SK-N-SH (cell line): ENCODE measurements around the gene MAS1L. TPM values are rescaled to one million over a fixed set of nuclear protein-coding genes. Genes with fewer than 3 reads are reported as not detected.
"Not testable (repeated sequence)": the region's sequence is repeated elsewhere in the genome, so short reads cannot be mapped to it uniquely, and the experiment has no call there.

Experiments used
- CTCF ChIA-PET: fragments of 300-600, 350-600 bp; formaldehyde crosslinking; extraction: SDS; loops from one replicate; lab custom pipeline; 2021; lab: Yijun Ruan, JAX
- POLR2A ChIA-PET: fragments of 350-600 bp; sonication (Branson Sonifier 250); formaldehyde crosslinking; extraction: SDS; loops from one replicate; lab custom pipeline; 2020; ENCODE audit warnings: antibody characterized with exemption, inconsistent platforms; lab: Yijun Ruan, JAX
- DNase-seq: peaks from one replicate; pipeline ENCODE4 v3.0.0; 2012
- H2AFZ ChIP-seq: fragments of 200-600 bp; sonication (generic); 2 replicates; pipeline ENCODE4 v1.8.1; 2016; ENCODE audit warnings: antibody characterized with exemption, mild to moderate bottlenecking, low read depth
- H3F3A ChIP-seq: fragments of 200-600 bp; sonication (generic); replicated peaks from 2 replicates; pipeline ENCODE3; 2016; ENCODE audit warnings: antibody characterized with exemption, mild to moderate bottlenecking; ENCODE audit not compliant: insufficient read depth
- H3K27ac ChIP-seq, 2 experiments: fragments of 200-500 bp in 1 of 2; fragments of 200-600 bp in 1 of 2; sonication (Bioruptor generic) in 1 of 2; sonication (generic), shearing (Covaris generic) in 1 of 2; 2 replicates each; pipeline versions ENCODE4 v1.5.1 to v1.6.1; 2014 to 2016; ENCODE audit warnings: low read depth in 2 of 2, inconsistent platforms in 1 of 2, low read length in 1 of 2, mild to moderate bottlenecking in 1 of 2, mixed read lengths in 1 of 2
- H3K27me3 ChIP-seq: fragments of 200-600 bp; sonication (generic), shearing (Covaris generic); 2 replicates; pipeline ENCODE4 v1.6.1; 2016; ENCODE audit warnings: mixed run types; ENCODE audit not compliant: insufficient read depth
- H3K36me3 ChIP-seq, 2 experiments: fragments of 200-500 bp in 1 of 2; fragments of 200-600 bp in 1 of 2; sonication (Bioruptor generic) in 1 of 2; sonication (generic) in 1 of 2; replicated peaks in 1 of 2; 2 replicates each; pipeline versions ENCODE3 to v1.5.1; 2014 to 2016; ENCODE audit warnings: low read length in 1 of 2, mild to moderate bottlenecking in 1 of 2; ENCODE audit not compliant: insufficient read depth in 2 of 2, control insufficient read depth in 1 of 2
- H3K4me1 ChIP-seq, 2 experiments: fragments of 200-500 bp in 1 of 2; fragments of 200-600 bp in 1 of 2; sonication (Bioruptor generic) in 1 of 2; sonication (generic), shearing (Covaris generic) in 1 of 2; 2 replicates each; pipeline versions ENCODE4 v1.5.1 to v1.6.1; 2014 to 2016; ENCODE audit warnings: low read depth in 1 of 2, low read length in 1 of 2, mixed run types in 1 of 2; ENCODE audit not compliant: insufficient read depth in 2 of 2, control insufficient read depth in 1 of 2
- H3K4me2 ChIP-seq: fragments of 200-600 bp; sonication (generic), shearing (Covaris generic); 2 replicates; pipeline ENCODE4 v1.6.1; 2017; ENCODE audit warnings: mixed run types
- H3K4me3 ChIP-seq, 2 experiments: fragments of 200-500 bp in 1 of 2; fragments of 200-600 bp in 1 of 2; sonication (Bioruptor generic) in 1 of 2; sonication (generic), shearing (Covaris generic) in 1 of 2; 2 replicates each; pipeline versions ENCODE4 v1.5.1 to v1.8.1; 2014 to 2016; ENCODE audit warnings: low read depth in 2 of 2, inconsistent platforms in 1 of 2, low read length in 1 of 2, mild to moderate bottlenecking in 1 of 2, mixed read lengths in 1 of 2, moderate library complexity in 1 of 2
- H3K79me2 ChIP-seq: fragments of 200-600 bp; sonication (generic); 2 replicates; pipeline ENCODE4 v1.8.1; 2017; ENCODE audit warnings: mild to moderate bottlenecking; ENCODE audit not compliant: insufficient read depth
- H3K9ac ChIP-seq: fragments of 200-600 bp; sonication (generic); 2 replicates; pipeline ENCODE4 v1.6.1; 2017; ENCODE audit warnings: mixed run types
- H3K9me2 ChIP-seq: fragments of 200-600 bp; sonication (generic); 2 replicates; pipeline ENCODE4 v1.6.1; 2017; ENCODE audit warnings: mixed run types
- H3K9me3 ChIP-seq: fragments of 200-600 bp; sonication (generic); 2 replicates; pipeline ENCODE4 v1.6.1; 2017; ENCODE audit warnings: mixed run types, mild to moderate bottlenecking, moderate library complexity
- H4K20me1 ChIP-seq: fragments of 200-600 bp; sonication (generic); 2 replicates; pipeline ENCODE4 v1.6.1; 2017; ENCODE audit warnings: mild to moderate bottlenecking, mixed run types; ENCODE audit not compliant: insufficient read depth
- RAD21 ChIP-seq: IDR thresholded peaks from 2 replicates; pipeline ENCODE4 v1.6.1; 2012; ENCODE audit warnings: mild to moderate bottlenecking, low read length
- SMC3 ChIP-seq: IDR thresholded peaks from 2 replicates; pipeline ENCODE4 v1.6.1; 2012; ENCODE audit warnings: low read depth, low read length, improper control_type of control experiment
- WGBS: methylation state at CpG from one replicate; pipeline ENCODE4 v1.1.6; 2017; ENCODE audit warnings: low lambda C conversion rate; 5-methylcytosine and 5-hydroxymethylcytosine counted together
- polyA plus RNA-seq, 3 experiments: library from polyadenylated mRNA; depleted of rRNA; stranded (reverse); fragments of >200 nt; gene quantifications; 2 replicates each; pipeline ENCODE4 v1.2.3, GENCODE V29; 2012
- TF ChIP-seq, protein P1 (sequence below): fragments of 200-600 bp; sonication (generic); IDR thresholded peaks from 2 replicates; pipeline ENCODE4 v1.6.1; 2017; ENCODE audit warnings: antibody characterized with exemption, mild to moderate bottlenecking, moderate library complexity

The MAS1L gene
- polyA plus RNA-seq, 1 of the 3 experiments (the other 2 are of a cell fraction) = not detected

DNA sequence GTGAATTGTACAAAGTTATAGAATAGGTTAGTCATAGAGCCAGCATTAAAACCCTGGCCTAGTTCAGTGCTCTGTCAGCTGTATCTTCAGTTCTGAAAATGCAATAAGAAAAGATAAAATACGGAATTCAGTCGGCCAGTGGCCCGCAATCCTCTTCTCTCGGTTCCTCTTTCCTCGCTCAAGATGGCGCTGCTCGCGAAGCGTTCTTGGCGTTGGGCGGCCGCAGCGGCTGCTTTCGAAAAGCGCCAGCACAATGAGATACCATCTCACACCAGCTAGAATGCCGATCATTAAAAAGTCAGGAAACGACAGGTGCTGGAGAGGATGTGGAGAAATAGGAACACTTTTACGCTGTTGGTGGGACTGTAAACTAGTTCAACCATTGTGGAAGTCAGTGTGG, 51.0 kb downstream of the MAS1L start:
- not testable (repeated sequence) for H3K9ac ChIP-seq
- CTCF ChIA-PET = interaction anchor here (1.5 kb wide), 1 partner anchor 8 kb away, joined by 4 read pairs; no protein-coding TSS in a partner anchor
- whole genome bisulfite sequencing = 8% methylated on average over 18 of the region's 18 CpGs

More for the DNA sequence above, 51.0 kb downstream of the MAS1L start:
- Histone ChIP-seq H3K27me3 (peaks cover 38% of the 10 kb centered on the region), H3K4me2 (0 out of 2 replicates have a peak overlapping the region, but pooled peaks have one; percentile 7)
- H3K79me2 ChIP-seq, H3K4me1 ChIP-seq, H2AFZ ChIP-seq, H3K27ac ChIP-seq, POLR2A ChIA-PET, DNase-seq, H3K4me3 ChIP-seq, H4K20me1 ChIP-seq, H3K9me3 ChIP-seq, H3F3A ChIP-seq, H3K9me2 ChIP-seq, H3K36me3 ChIP-seq: not testable (repeated sequence)
- TF ChIP-seq RAD21 (peak; percentile 26; the same call in 1 of the 2 replicates), SMC3 (peak; percentile 6; the same call in 1 of the 2 replicates)
- TF ChIP-seq, protein P1, sequence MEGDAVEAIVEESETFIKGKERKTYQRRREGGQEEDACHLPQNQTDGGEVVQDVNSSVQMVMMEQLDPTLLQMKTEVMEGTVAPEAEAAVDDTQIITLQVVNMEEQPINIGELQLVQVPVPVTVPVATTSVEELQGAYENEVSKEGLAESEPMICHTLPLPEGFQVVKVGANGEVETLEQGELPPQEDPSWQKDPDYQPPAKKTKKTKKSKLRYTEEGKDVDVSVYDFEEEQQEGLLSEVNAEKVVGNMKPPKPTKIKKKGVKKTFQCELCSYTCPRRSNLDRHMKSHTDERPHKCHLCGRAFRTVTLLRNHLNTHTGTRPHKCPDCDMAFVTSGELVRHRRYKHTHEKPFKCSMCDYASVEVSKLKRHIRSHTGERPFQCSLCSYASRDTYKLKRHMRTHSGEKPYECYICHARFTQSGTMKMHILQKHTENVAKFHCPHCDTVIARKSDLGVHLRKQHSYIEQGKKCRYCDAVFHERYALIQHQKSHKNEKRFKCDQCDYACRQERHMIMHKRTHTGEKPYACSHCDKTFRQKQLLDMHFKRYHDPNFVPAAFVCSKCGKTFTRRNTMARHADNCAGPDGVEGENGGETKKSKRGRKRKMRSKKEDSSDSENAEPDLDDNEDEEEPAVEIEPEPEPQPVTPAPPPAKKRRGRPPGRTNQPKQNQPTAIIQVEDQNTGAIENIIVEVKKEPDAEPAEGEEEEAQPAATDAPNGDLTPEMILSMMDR = peak; percentile 59

Other genes with a start within 250 kb of the MAS1L start
- gene OR14J1, start 186.3 kb downstream of the MAS1L start, polyA plus RNA-seq (2012; rRNA removed) = not detected in 2 replicates
- gene OR5V1, start 119.1 kb downstream of the MAS1L start, polyA plus RNA-seq (2012; rRNA removed) = not detected in 2 replicates
- not detected in 2 replicates for gene OR12D3, start 112.7 kb downstream of the MAS1L start, polyA plus RNA-seq (2012; rRNA removed)
- not detected in 2 replicates for gene OR12D2, start 92.3 kb downstream of the MAS1L start, polyA plus RNA-seq (2012; rRNA removed)
- gene OR12D1, start 73.0 kb downstream of the MAS1L start, polyA plus RNA-seq (2012; rRNA removed) = not detected in 2 replicates
- gene OR10C1, start 48.6 kb downstream of the MAS1L start, polyA plus RNA-seq (2012; rRNA removed) = not detected in 2 replicates
- gene OR11A1, start 30.9 kb downstream of the MAS1L start, polyA plus RNA-seq (2012; rRNA removed) = not detected in 2 replicates
- not detected in 2 replicates for gene OR2H1, start 30.8 kb downstream of the MAS1L start, polyA plus RNA-seq (2012; rRNA removed)
- not detected in 2 replicates for gene UBD, start 71.8 kb upstream of the MAS1L start, polyA plus RNA-seq (2012; rRNA removed)
- gene OR2H2, start 97.2 kb upstream of the MAS1L start, polyA plus RNA-seq (2012; rRNA removed) = not detected in 2 replicates
- gene GABBR1, start 145.2 kb upstream of the MAS1L start, polyA plus RNA-seq (2012; rRNA removed) = 26.8 and 33.8 TPM in 2 replicates
- not detected in 2 replicates for gene MOG, start 169.1 kb upstream of the MAS1L start, polyA plus RNA-seq (2012; rRNA removed)
- not detected in 2 replicates for gene ZFP57, start 193.2 kb upstream of the MAS1L start, polyA plus RNA-seq (2012; rRNA removed)
- gene HLA-F, start 235.5 kb upstream of the MAS1L start, polyA plus RNA-seq (2012; rRNA removed) = 0.28 and 0.31 TPM in 2 replicates